HG03457 (cell line): Measurements from ENCODE around the gene BANF1.
"Not testable (repeated sequence)": the region's sequence is repeated elsewhere in the genome, so short reads cannot be mapped to it uniquely, and the experiment has no call there.

Experiments used
- ATAC-seq: cut with Tn5 transposase; IDR thresholded peaks from one replicate; pipeline ENCODE4 v1.9.1; 2021; ENCODE audit warnings: moderate number of reproducible peaks; ENCODE audit not compliant: unreplicated experiment

The BANF1 gene

DNA sequence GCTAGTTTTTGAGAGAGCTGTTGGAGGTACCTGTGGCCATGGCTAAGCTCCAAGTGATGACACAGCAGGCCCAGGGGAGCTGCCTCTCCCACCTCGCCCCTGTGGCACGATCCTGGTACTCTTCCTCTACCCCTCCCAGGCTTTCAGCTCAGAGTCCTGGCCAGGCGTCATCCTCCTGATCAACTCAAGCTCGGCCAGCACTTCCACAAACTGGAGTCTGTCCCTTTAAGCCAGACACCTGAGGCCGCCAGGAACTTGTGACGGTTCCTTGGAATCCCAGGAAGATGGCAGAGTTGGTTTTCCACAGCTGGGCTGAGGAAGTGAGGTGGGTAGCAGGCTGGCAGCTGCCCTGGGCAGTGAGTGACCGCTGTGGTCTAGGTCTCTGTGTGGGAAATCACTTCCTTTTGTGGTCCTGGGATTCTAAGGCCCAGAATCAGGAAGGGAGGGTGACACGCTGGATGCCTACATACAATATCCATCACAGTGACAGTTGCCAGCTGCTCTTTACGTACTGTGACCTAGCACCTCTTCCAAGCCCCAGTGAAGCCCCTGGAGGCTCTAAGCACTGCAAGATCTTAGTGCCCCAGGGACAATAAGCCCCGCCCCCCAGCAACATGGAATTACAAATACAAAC is 6.3 kb downstream of the BANF1 start:
- ATAC-seq = no peak

DNA sequence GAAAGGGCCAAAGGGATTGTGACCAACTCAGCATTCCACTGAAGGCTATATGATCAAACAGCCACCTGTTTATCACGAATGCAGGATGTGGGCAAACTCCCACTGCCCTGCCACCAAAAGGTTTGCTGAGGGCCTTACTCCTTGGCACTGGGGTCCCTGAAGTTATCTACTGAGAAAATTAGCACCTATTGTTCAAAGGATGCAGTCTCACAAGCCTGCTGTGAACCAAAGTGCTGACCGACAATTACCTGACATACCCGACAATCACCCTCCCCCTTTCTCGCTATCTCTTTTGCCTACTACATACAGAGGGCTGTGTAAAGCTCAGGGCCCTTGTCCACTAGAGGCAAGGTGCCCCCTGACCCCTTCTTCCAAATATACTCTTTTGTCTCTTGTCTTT is 7.7 kb downstream of the BANF1 start:
- not testable (repeated sequence) for ATAC-seq

DNA sequence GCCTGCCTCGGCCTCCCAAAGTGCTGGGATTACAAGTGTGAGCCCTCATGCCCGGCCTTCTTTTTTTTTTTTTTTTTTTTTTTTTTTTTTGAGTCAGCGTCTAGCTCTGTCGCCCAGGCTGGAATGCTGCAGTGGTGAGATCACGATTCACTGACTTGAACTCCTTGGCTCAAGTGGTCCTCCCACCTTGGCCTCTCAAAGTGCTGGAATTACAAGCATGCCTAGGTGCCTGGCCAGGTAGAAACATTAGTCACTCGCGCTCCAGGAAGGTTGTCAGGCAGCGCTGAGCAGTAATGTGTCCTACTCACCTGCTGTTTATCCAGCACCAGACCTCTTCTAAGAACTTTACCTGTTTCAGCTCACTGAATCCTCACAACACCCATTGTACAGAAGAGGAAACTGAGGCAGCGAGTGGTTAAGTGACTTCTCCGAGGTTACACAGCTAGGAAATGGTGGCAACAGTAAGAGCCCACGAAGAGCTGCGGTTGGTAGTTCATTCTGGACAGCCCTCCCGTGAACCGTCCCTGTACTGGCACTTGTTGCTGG is 9.0 kb downstream of the BANF1 start:
- ATAC-seq = no peak

DNA sequence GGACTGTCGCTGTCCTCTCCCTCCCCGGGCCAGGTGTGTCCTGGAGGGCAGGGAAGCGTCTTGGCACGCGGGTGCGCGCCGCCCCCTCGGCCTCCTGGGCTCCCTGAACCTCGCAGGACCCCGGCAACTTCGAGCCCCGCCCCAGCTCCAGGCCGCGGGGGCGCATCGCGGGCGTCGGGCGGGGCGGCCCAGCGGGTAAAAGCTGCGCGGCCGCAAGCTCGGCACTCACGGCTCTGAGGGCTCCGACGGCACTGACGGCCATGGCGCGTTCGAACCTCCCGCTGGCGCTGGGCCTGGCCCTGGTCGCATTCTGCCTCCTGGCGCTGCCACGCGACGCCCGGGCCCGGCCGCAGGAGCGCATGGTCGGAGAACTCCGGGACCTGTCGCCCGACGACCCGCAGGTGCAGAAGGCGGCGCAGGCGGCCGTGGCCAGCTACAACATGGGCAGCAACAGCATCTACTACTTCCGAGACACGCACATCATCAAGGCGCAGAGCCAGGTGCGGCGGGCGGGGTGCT is 9.5 kb downstream of the BANF1 start, which contains the start of gene CST6:
TSS of gene CST6 (plus strand) at position 224 of the 519 bp plus-strand sequence. CDS start at position 261, 37 bp downstream.
- no peak for ATAC-seq

DNA sequence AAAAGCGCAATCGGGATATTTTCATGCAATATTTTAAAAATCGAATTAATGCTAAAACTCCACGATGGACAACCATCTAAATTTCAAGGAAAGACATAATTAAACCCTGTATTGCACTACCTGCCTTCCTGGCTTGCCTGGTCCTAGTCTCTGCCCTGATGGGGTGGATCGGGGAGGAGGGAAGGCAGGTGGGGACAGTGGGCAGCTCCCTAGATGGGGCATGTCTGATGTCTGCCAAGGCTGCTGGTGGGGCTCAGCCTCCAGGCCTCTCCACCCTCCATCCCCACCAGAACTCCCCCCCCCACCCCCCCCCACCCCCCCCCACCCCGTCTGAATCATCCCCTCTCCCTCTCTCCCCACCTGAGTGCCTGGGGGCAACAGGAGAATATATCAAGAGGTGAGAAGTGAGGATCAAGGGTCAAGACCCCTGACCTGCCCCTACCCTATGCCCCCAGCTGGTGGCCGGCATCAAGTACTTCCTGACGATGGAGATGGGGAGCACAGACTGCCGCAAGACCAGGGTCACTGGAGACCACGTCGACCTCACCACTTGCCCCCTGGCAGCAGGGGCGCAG is 10.2 kb downstream of the BANF1 start:
- no peak for ATAC-seq

DNA sequence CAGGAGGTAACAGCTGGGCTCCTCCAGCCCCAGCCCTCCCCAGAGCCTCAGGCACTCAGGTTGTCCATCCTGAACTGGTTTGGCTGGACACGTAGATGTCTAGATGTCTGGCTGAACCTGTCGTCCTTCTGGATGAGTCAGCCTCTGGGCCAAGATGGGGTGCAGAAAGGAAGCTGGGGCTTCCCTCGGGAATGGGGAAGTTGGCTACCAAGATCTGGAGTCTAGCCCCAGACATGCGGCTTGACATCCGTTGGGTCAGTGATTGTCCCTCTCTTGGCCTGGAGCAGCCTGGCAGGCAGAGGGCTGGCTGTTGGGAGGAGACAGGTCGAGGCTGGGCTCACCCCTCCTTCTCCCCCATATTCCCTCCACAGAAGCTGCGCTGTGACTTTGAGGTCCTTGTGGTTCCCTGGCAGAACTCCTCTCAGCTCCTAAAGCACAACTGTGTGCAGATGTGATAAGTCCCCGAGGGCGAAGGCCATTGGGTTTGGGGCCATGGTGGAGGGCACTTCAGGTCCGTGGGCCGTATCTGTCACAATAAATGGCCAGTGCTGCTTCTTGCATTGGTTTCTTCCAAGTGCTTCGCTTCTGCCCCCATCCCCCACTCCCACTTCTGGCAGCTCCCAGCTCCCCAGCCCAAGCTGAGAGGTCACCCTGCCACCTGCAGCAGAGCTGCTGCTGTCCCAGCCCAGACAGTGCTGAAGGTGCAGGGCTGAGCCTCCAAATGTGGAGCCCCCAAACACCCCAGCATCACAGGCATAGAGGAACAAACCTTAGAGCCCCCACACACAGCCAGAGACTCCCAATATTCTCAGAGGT is 10.9 kb downstream of the BANF1 start:
- no peak for ATAC-seq

DNA sequence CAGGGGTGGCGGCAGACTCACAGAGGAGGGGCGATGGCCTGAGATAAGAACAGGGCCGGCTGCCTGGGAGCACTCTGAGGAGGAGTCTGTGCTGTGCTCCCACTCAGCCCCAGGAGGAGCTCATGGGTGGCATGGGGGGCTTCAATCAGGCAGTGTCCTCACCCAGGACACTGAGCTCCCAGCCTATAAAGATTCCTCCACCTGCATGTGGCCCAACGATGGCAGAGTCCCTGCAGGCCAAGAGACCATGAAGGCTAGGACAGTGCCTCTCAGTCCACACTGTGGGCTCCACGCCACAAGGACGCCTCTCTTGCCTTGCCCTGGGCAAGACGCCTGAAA is 11.4 kb downstream of the BANF1 start:
- ATAC-seq = no peak

DNA sequence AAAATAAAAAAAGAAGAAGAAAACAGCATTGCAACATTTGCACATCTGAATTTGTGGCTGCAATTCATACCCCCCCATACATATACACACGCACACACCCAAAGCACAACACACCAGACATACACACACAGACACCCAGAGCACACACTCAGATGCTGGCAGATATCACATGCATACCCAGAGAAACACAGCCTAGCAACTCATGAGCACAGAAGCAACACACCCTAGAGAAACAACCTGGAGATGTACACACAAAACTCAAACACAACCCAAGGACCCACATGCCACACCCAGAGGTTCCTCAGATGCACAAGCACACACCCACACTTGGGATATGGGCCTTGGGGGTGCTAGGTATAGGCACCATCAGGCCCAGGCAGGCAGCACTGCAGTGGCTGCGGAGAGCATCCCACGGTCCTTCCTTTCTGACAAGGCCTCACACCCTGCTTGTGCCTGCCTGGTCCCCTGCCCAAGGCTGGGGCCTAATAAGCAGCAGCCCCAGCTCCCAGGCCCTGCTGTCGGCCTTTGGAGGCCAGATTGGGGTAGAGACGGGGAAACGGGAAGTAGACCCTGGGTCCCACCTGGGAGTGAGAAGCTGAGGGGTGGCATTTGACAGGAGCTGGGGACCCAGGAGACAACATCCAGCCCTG is 12.6 kb downstream of the BANF1 start:
- ATAC-seq = no peak

DNA sequence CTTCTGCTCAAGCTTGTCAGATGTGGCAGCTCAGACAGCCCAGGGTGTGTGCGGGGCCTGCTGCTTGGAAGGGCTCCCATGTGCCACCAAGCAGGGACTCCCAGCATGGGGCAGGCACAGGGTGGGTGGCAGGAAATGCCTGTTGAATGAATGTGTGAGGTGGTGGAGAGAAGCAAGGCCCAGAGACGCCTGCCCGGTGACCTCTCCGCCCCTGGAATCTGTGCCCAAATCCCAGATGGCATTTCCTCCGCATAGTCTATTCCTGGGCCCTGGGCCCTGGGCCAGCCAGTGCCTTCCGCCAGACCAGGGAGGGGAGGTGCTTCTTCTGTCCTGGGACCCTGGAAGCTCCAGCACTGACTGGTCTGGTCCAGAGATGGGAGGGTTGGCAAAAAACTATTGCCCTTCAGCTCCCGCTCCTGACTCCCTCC is 13.2 kb downstream of the BANF1 start:
- ATAC-seq = no peak

DNA sequence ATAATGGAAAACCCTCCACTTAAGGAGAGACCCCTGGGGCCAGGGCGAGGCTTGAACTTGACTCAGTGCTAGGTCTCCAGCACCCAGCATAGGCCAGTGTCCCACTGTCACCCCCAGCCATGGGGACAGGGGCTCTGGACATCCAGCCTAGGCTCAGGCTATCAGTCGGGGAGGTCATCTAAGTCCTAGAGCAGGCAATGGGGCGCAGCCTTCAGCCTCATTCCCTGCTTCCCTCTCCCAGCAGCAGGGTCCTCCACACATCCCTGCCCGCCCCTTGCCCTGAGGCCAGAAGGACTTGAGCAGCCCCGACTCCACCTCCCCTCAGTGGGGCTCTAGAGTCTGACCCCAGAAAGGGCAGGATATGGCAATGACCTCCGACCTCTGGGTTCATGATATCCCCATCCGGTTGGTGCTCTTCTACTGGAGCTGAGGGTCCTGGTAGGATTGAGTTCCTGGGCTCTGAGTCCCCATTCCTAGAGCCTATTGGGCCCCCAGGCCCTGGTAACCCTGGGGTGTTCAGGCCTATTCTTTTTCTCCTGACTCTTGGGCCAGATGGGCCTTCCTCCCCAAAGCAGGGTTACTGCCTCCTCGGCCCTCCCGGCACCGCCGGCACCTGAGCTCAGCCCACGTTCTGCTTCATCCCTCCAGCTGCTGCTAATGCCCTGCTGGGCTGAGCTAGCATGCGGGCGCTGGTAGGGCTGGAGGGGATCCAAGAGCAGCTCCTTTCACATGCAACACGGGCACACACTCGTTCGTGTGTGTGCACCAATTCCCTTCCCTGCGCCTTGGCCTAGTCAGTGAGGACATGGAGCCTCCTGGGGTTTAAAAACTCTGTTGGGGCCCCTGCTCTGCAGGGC is 13.9 kb downstream of the BANF1 start:
- ATAC-seq = no peak

DNA sequence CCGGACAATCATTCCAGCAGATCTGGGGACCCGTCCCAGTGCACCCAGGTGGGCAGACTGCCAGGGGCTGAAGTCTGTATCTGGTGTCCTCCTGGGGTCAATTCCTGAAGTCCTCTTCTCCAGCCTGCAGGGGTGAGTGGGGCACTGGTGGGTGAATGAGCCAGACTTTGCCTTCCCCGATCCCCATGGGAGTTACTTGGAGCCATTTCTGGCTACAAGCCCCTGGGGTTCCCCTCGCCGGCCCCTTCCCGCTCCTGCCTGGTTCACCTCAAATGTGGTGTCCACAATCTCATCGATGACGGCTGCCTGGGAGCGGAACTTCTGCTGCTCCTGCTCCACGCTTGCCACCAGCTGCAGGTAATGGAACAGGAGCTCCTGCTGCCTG is 14.5 kb downstream of the BANF1 start:
- no peak for ATAC-seq

DNA sequence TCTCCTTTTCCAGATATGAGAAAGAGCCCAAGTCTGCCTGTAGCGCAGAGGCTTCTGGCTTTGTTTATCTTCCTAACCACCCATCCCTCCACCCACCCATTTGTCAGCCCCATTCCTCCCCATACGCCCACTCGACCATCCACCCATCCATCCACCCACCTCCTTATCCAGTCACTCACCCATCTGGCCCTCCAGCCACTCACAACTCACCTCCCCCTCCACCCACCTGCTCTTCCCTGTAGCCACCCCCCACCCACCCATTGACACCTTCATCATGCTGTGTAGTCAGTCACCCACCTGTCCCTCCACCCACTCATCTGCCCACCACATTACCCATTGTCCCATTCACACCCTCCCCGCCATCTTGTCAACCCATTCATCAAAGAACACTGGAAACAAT is 15.0 kb downstream of the BANF1 start:
- ATAC-seq = no peak

DNA sequence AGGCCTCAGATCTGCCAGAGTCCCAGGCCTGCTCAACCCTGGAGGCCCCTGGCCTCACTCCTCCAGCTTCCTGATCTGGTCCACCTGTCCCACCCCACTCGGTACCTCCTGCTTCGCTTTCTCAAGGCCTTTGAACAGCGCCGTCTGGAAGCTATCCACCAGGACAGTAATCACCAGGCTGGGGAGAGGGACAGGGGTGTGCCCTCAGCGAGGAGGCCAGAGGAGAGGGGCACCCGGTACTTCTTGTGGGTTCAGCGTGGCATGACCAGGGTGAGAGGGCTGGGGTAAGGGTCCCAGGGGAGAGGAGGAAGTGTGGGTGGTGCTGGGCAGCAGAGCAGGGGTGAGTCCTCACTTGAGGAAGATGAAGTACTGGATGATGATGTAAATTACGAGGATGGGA is 17.9 kb downstream of the BANF1 start:
- ATAC-seq = no peak

DNA sequence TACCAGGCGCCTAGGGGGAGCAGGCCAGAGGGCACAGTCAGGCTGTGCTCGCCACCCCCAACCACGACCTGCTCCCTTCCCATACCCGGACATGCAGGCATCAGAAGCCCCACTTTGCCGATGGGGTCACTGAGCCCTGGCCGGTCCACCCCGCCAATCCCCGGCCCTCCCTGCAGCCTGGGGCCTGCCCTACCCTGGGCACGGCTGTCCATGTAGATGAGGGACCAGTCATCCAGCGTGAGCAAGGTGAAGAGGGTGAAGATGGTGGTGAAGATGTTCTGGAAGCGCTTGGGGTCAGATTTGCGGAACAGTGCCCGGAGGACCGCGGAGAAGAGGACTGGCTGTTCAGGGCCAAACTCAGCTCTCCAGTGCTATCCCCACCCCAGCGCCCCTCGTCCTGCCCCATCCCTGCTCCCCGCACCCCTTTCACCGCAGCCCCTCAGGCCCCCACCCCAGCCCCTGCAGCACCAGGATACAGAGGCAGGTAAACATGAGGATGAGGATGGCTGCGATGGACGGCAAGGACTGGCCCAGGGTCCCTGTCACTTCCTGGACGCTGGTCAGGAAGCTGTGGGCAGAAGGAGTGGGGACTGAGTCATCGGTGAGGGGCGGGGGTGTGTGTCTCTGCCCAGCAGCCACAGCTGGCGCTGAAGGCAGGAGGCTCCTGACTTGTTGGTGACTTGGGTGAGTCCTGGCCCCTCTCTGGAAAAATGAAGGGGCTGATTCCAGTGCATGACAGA is 18.5 kb downstream of the BANF1 start:
- no peak for ATAC-seq

DNA sequence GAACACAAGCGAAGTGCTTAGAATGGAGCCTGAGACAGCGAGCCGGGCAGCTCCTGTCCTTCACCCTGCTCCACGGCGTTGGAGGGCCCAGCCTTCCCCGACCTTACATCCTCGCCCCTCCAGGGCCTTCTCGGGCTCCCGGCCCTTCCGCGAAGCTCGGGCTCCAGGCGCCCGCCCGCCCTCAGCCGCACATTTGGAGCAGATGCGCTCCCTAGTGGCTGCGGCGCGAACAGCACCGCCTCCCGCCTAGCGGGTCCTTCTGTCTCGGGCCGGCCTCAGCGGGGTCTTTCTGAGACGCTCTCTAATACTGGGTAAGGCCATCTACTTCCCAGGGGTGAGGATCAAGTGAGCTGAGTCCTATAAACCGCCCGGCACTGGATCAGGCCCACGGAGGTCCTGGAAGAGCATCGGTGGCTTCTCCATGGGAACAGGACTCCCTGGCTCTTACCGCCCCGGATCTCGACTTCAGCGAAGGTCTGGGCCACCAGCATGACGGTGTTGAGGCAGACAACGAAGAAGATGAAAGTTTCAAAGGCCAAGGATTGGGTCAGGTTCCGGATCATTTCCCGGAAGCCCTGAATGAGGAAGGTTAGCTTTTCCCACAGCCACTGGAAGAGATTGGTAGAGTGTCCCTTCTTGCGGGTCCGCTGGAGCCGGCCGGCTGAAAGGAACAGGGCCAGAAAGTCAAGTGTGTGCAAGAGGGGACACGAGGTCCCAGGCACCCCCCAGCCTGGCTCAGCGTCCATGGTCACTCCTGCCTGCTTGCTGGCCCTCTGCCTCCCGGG is 20.3 kb downstream of the BANF1 start:
- ATAC-seq = no peak

DNA sequence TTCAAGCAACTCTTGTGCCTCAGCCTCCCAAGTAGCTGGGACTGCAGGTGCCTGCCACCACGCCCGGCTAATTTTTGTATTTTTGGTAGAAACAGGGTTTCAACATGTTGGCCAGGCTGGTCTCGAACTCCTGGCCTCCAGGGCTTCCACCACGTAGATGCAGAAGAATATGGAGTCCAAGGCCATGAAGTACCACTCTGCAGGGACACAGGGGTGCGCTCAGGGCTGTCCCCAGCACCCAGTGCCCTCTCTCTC is 20.8 kb downstream of the BANF1 start:
- ATAC-seq = not testable (repeated sequence)

DNA sequence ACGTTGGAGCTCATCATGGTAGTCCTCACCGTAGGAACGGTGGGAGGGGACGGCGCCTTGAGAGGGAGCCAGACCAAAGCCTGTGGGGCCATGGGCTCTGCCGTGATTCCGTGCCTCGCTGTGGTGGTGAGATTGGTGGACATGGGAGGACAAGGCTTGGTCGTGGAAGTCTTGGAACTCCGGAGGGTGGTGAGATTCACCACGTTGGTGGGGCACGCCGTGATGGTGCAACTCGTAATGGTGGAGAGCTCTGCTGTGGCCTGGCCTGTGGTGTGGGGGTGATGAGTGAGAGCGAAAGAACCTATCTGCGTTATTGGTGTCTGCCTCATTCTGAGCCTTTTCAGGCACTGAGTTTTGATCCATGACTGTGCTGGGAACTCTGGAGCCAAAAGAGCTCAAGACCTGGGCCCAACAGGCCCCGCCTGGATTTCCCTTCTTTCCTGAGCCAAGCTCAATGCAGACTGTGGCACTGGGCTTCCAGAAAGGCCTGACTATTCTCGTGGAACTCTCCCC is 23.8 kb downstream of the BANF1 start, which contains the start of gene CATSPER1:
TSS of gene CATSPER1 (minus strand) at position 463 of the 513 bp plus-strand sequence. CDS start at position 363, 100 bp downstream.
- no peak for ATAC-seq

DNA sequence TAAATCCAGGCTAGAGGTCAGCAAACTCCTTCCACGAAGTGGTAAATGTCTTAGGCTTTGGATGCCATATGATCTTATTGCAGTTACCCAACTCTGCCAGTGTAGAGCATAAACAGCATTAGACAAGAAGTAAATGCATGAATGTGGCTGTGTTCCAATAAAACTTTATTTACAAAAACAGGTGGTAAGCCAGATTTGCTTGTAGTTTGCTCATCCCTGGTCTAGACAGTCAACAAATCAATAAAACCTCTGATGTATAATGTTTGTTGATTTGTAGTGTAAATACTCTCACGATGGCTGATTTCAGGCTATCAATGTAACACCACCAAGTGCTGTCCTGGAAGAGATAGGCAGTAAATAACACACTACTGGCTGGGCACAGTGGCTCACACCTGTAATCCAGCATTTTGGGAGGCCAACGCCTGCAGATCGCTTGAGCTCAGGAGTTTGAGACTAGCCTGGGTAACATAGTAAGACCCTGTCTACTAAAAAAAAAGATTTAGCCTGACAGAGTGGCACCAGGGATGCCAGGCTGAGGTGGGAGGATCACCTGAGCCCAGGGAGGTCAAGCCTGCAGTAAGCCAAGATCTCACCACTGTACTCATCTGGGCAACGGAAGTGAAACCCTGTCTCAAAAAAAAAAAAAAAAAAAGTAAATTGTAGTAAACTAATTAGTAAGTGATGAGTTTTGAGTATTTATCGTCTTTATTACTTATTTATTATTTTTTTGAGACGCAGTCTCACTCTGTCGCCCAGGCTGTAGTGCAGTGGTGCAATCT is 30.8 kb downstream of the BANF1 start:
- no peak for ATAC-seq
